HEK293T (cell line): ENCODE measurements around the gene PKNOX2.
A peak's percentile ranks its signal among the peaks of the same experiment; 100 is the strongest.

Source experiments
- CTCF ChIA-PET: fragments of 350-600 bp; formaldehyde crosslinking; extraction: SDS; loops from one replicate; lab custom pipeline; 2021; ENCODE audit warnings: antibody characterized with exemption, inconsistent platforms; lab: Yijun Ruan, JAX
- POLR2A ChIA-PET: fragments of 350-600 bp; formaldehyde crosslinking; extraction: SDS; loops from one replicate; lab custom pipeline; 2020; ENCODE audit warnings: antibody characterized with exemption, inconsistent platforms; lab: Yijun Ruan, JAX
- DNase-seq: peaks from one replicate; pipeline ENCODE4 v3.0.0; 2012; ENCODE audit warnings: mixed read lengths; ENCODE audit errors: extremely low spot score
- ARNT ChIP-seq: fragments of 450-650 bp; IDR thresholded peaks from 2 replicates; pipeline ENCODE4 v1.6.1; 2017; ENCODE audit warnings: mild to moderate bottlenecking
- BHLHE40 ChIP-seq: fragments of 450-650 bp; IDR thresholded peaks from 2 replicates; pipeline ENCODE4 v1.6.1; 2016; ENCODE audit warnings: mild to moderate bottlenecking, moderate library complexity, borderline replicate concordance
- CTBP1 ChIP-seq: fragments of 450-650 bp; IDR thresholded peaks from 2 replicates; pipeline ENCODE4 v1.6.1; 2016; ENCODE audit warnings: borderline replicate concordance
- ELF4 ChIP-seq: fragments of 450-650 bp; IDR thresholded peaks from 2 replicates; pipeline ENCODE4 v1.6.1; 2017; ENCODE audit warnings: antibody characterized with exemption
- FOXA1 ChIP-seq: fragments of 450-650 bp; IDR thresholded peaks from 2 replicates; pipeline ENCODE4 v1.6.1; 2016; ENCODE audit warnings: mild to moderate bottlenecking
- FOXK2 ChIP-seq: fragments of 450-650 bp; IDR thresholded peaks from 2 replicates; pipeline ENCODE4 v1.6.1; 2016; ENCODE audit warnings: mild to moderate bottlenecking
- FOXM1 ChIP-seq: fragments of 450-650 bp; IDR thresholded peaks from 2 replicates; pipeline ENCODE4 v1.6.1; 2017; ENCODE audit warnings: mild to moderate bottlenecking, borderline replicate concordance
- HDGF ChIP-seq: fragments of 450-650 bp; IDR thresholded peaks from 2 replicates; pipeline ENCODE4 v1.6.1; 2017; ENCODE audit warnings: antibody characterized with exemption, borderline replicate concordance
- L3MBTL2 ChIP-seq: fragments of 450-650 bp; conservative IDR thresholded peaks from 2 replicates; pipeline ENCODE4 v1.6.1; 2016; ENCODE audit warnings: mild to moderate bottlenecking
- LEF1 ChIP-seq: fragments of 450-650 bp; IDR thresholded peaks from 2 replicates; pipeline ENCODE4 v1.6.1; 2017; ENCODE audit warnings: mild to moderate bottlenecking, borderline replicate concordance
- NFRKB ChIP-seq: fragments of 450-650 bp; IDR thresholded peaks from 2 replicates; pipeline ENCODE4 v1.6.1; 2016; ENCODE audit warnings: mild to moderate bottlenecking, moderate library complexity
- SP1 ChIP-seq: fragments of 450-650 bp; IDR thresholded peaks from 2 replicates; pipeline ENCODE4 v1.6.1; 2017
- SUZ12 ChIP-seq: fragments of 450-650 bp; IDR thresholded peaks from 2 replicates; pipeline ENCODE4 v1.6.1; 2016; ENCODE audit warnings: mild to moderate bottlenecking
- TARDBP ChIP-seq: fragments of 450-650 bp; IDR thresholded peaks from 2 replicates; pipeline ENCODE4 v1.6.1; 2016
- ZNF384 ChIP-seq: fragments of 450-650 bp; IDR thresholded peaks from 2 replicates; pipeline ENCODE4 v1.6.1; 2016
- TF ChIP-seq, protein P1 (sequence below): fragments of 450-650 bp; IDR thresholded peaks from 2 replicates; pipeline ENCODE4 v1.6.1; 2016

PKNOX2 gene

DNA sequence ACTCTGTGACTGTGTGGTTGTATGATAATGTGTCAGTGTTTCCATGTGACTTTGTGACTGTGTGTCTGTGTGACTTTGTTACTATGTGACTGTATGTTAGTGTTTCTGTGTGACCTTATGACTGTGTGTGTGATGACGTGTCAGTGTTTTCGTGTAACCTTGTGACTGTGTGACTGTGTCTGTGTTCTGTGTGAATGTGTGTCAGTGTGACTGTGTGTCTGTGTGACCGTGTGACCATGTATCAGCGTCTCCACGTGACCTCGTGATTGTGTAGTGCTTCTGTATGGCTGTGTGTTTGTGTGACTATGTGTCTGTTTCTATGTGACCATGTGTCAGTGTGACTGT lies 9.5 kb upstream of the PKNOX2 start:
- POLR2A ChIA-PET: interaction anchor here (0.9 kb wide), 1 partner anchor 12 kb away, joined by 3 read pairs; no protein-coding TSS in a partner anchor
- TF ChIP-seq ZNF384 (no peak), FOXK2 (no peak), HDGF (no peak), ELF4 (no peak), ARNT (no peak), TARDBP (0 out of 2 replicates have a peak, but pooled peaks have one; percentile 13), L3MBTL2 (no peak)
- CTCF ChIA-PET: no interaction called here
- DNase-seq: no peak

DNA sequence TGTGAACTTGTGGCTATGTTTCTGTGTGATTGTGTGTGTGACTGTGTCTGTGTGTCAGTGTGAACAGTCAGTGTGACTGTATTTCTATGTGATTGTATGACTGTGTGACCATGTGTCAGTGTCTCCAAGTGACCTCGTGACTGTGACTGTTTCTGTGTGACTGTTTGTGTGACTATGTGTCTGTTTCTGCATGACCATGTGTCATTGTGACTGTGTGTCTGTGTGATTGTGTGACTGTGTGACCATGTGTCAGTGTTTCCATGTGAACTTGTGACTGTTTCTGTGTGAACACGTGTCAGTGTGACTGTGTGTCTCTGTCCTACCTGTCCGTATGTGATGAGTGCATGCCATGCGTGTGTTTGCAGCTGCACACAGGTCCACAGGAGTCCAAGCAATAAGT lies 8.8 kb upstream of the PKNOX2 start:
- DNase-seq: no peak
- ChIA-PET CTCF (no interaction called here), POLR2A (no interaction called here)
- TF ChIP-seq ELF4 (no peak), SUZ12 (no peak), ARNT (no peak), TARDBP (no peak), FOXK2 (no peak), FOXM1 (no peak), HDGF (no peak), LEF1 (no peak), SP1 (no peak), FOXA1 (no peak), CTBP1 (no peak), BHLHE40 (no peak), NFRKB (no peak), L3MBTL2 (no peak), ZNF384 (no peak)
- TF ChIP-seq, protein P1, sequence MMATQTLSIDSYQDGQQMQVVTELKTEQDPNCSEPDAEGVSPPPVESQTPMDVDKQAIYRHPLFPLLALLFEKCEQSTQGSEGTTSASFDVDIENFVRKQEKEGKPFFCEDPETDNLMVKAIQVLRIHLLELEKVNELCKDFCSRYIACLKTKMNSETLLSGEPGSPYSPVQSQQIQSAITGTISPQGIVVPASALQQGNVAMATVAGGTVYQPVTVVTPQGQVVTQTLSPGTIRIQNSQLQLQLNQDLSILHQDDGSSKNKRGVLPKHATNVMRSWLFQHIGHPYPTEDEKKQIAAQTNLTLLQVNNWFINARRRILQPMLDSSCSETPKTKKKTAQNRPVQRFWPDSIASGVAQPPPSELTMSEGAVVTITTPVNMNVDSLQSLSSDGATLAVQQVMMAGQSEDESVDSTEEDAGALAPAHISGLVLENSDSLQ: no peak

DNA sequence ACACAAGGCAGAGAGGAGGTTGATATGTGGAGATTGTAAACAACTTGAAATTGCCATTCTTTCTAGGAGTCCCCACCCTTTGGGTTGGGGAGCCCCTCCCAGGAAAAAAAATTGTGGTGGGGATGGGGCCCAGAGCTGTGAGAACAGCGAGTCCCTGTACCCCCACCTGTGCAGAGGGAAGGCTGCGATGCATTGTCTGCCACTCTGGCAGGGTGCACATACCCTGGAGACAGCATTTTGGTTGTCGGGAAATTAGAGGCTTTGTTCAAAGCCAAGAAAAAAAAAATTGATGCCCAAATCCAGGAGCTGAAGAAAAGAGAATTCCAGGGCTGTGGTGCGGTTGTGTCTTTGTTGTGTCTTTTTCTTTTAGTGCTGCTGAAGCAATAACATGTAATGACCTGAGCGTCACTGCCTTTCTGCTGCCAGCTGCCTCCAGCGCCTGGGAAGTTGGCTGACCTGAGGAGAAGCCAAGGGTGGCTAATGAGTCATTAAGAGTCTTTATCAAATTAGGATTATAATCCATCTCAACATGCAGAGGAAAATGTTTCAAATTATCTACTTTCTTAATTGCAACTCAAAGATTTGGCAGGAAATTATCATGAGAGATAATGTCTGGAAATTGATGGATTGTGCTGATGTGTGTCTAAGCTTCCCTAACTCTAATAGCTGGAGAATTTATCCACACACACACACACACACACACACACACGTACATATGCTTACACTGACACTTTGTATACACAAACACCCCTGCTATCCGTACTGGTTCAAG lies 8.0 kb upstream of the PKNOX2 start:
- POLR2A ChIA-PET: no interaction called here
- TF ChIP-seq, protein P1: no peak
- no peak for TF ChIP-seq ARNT
- TF ChIP-seq FOXA1: no peak
- TF ChIP-seq FOXM1: no peak
- TF ChIP-seq HDGF: no peak
- no peak for TF ChIP-seq BHLHE40
- CTCF ChIA-PET: interaction anchor here (0.7 to 2.1 kb wide), 3 partner anchors 12 to 65 kb away, joined by 3 to 7 read pairs (median 5); no protein-coding TSS in a partner anchor
- DNase-seq: no peak

GRCh38 chr11:125157118-125157733 lies 7.3 kb upstream of the PKNOX2 start:
- DNase-seq: no peak
- ChIA-PET POLR2A (no interaction called here), CTCF (interaction anchor here (0.7 to 2.1 kb wide), 3 partner anchors 11 to 66 kb away, joined by 3 to 7 read pairs (median 5); no protein-coding TSS in a partner anchor)
- no peak for TF ChIP-seq FOXA1
- no peak for TF ChIP-seq ARNT
- no peak for TF ChIP-seq ELF4
- TF ChIP-seq, protein P1: no peak
- no peak for TF ChIP-seq TARDBP
- no peak for TF ChIP-seq CTBP1
- TF ChIP-seq SP1: no peak
- no peak for TF ChIP-seq ZNF384

GRCh38 chr11:125157953-125158680 lies 6.4 kb upstream of the PKNOX2 start:
- DNase-seq: no peak
- no peak for TF ChIP-seq ZNF384
- no peak for TF ChIP-seq FOXA1
- no peak for TF ChIP-seq FOXM1
- TF ChIP-seq, protein P1: no peak
- TF ChIP-seq ARNT: no peak
- no peak for TF ChIP-seq L3MBTL2
- TF ChIP-seq SUZ12: no peak
- no peak for TF ChIP-seq NFRKB
- TF ChIP-seq LEF1: no peak
- no peak for TF ChIP-seq TARDBP
- no peak for TF ChIP-seq HDGF
- TF ChIP-seq FOXK2: no peak
- no peak for TF ChIP-seq SP1
- TF ChIP-seq BHLHE40: no peak
- TF ChIP-seq CTBP1: no peak
- TF ChIP-seq ELF4: no peak
- CTCF ChIA-PET: interaction anchor here (1.6 to 2.1 kb wide), 2 partner anchors 10 to 67 kb away, joined by 5 to 7 read pairs; no protein-coding TSS in a partner anchor
- POLR2A ChIA-PET: no interaction called here
